ENCODE measurements around the gene RPIA. TPM values are rescaled to one million over a fixed set of nuclear protein-coding genes. Genes with fewer than 3 reads are reported as not detected.

RPIA gene
- total RNA-seq, 4 donors from 2014 or later: 4.2 to 10.0 (median 7.6) TPM

- H3K4me3 ChIP-seq (replicated peaks in 1 of 3): no peak overlapping the region
- 91 to 92% methylated on average over 8 of the region's 8 CpGs for WGBS, 2 donors
- intact Hi-C loops (cut with DNase I): no loop called here
Measured at GRCh38 chr2:88729061-88729745, 37.7 kb downstream of the RPIA start.

DNA sequence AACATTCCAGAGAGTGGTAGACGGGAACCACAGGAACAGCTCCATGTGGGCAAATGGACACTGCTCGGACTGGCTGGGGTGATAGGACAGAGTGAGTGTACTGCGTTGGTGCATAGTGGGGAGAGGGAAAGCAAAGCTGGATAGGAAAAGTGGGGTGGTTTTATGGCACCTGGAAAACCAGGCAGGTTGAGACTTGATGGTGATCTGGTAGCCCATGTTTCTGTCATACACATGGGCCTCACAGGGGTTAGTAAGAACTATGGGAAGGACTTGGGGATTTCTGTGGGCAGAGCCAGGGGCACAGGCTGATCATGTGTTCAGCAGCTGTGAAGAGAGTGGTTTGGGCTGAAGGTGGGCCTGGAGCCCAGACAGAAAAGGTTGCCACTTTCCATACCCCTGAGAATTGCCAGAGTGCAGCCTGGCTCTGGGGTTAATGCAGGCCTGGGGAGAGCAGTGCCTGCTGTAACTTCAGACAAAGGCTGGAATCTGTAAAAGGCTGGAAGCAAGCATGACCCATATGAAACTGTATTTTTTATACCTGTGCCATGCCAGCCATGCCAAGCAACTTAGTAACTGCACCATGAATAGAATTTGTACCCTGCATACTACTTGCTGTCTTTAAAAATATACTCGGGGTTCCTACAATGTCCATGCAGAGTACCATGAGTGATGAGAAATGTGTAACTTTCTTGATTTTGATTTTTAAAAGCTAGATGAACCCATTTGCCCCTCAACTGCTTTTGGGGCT, 41.9 kb downstream of the RPIA start:
- no peaks in the 10 kb centered on the region for H3K9me3 ChIP-seq
- H3K27ac ChIP-seq: no peak overlapping the region
- no peak for DNase-seq
- no peaks in the 10 kb centered on the region for H3K27me3 ChIP-seq
- no peak overlapping the region for H3K4me3 ChIP-seq (replicated peaks in 1 of 3)
- peaks cover 5 to 15% of the 10 kb centered on the region in 2 donors for H3K4me1 ChIP-seq
- intact Hi-C loops (cut with DNase I): no loop called here
- peaks cover 3 to 10% of the 10 kb centered on the region in 2 donors for H3K36me3 ChIP-seq
- WGBS, 2 donors: 97% methylated on average over 4 of the region's 4 CpGs
- TF ChIP-seq, protein P1, sequence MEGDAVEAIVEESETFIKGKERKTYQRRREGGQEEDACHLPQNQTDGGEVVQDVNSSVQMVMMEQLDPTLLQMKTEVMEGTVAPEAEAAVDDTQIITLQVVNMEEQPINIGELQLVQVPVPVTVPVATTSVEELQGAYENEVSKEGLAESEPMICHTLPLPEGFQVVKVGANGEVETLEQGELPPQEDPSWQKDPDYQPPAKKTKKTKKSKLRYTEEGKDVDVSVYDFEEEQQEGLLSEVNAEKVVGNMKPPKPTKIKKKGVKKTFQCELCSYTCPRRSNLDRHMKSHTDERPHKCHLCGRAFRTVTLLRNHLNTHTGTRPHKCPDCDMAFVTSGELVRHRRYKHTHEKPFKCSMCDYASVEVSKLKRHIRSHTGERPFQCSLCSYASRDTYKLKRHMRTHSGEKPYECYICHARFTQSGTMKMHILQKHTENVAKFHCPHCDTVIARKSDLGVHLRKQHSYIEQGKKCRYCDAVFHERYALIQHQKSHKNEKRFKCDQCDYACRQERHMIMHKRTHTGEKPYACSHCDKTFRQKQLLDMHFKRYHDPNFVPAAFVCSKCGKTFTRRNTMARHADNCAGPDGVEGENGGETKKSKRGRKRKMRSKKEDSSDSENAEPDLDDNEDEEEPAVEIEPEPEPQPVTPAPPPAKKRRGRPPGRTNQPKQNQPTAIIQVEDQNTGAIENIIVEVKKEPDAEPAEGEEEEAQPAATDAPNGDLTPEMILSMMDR (IDR thresholded peaks at IDR 0.05): no peak
- TF ChIP-seq POLR2A (IDR thresholded peaks at IDR 0.05): no peak

More at GRCh38 chr2:88729061-88729745, 37.7 kb downstream of the RPIA start:
- TF ChIP-seq POLR2A (IDR thresholded peaks at IDR 0.05): no peak
- TF ChIP-seq, protein P1 (IDR thresholded peaks at IDR 0.05): no peak
- Histone ChIP-seq H3K4me1 (peaks cover 0 to 1% of the 10 kb centered on the region in 2 donors), H3K36me3 (no peaks in the 10 kb centered on the region), H3K27ac (no peak overlapping the region), H3K27me3 (no peaks in the 10 kb centered on the region), H3K9me3 (no peaks in the 10 kb centered on the region)
- no peak for DNase-seq

DNA sequence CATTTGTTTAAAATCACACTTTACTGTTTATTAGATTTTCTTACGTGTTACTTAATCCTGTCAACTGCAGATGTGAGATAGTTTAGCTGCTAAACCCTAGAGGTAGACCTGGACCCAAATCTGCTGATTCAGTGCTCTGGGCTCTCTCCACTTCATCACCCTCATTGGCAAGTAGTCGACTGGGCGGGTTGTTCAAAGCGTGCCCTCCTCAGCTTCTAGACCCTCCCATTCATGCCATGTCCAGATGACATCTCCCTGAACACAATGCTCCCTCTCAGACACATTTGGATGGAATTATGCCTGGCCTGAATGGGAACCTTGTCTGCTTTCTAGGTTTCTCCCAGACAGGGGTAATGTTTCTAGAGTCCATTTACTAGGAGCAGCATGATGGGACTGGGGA, 43.7 kb downstream of the RPIA start:
- Histone ChIP-seq H3K9me3 (no peaks in the 10 kb centered on the region), H3K27ac (peak overlapping the region in 1 of 3 donors; percentile 0), H3K36me3 (peaks cover 4 to 10% of the 10 kb centered on the region in 2 donors), H3K4me3 (replicated peaks in 1 of 3) (no peak overlapping the region), H3K27me3 (no peaks in the 10 kb centered on the region), H3K4me1 (peaks cover 5 to 15% of the 10 kb centered on the region in 2 donors)
- 69 to 71% methylated on average over 4 of the region's 4 CpGs for WGBS, 2 donors
- DNase-seq: peak; percentile 23 to 44
- intact Hi-C loops (cut with DNase I): no loop called here
- no peak for TF ChIP-seq POLR2A (IDR thresholded peaks at IDR 0.05)
- TF ChIP-seq, protein P1 (IDR thresholded peaks at IDR 0.05): no peak

GRCh38 chr2:88735853-88736252, 44.4 kb downstream of the RPIA start:
- DNase-seq: no peak
- TF ChIP-seq POLR2A (IDR thresholded peaks at IDR 0.05): no peak
- TF ChIP-seq, protein P1 (IDR thresholded peaks at IDR 0.05): no peak
- 86 to 92% methylated on average over 6 of the region's 6 CpGs for WGBS, 2 donors
- Histone ChIP-seq H3K4me3 (replicated peaks in 1 of 3) (no peak overlapping the region), H3K27ac (peak overlapping the region in 1 of 3 donors; percentile 0), H3K36me3 (peaks cover 4 to 10% of the 10 kb centered on the region in 2 donors), H3K4me1 (peaks cover 5 to 15% of the 10 kb centered on the region in 2 donors), H3K9me3 (no peaks in the 10 kb centered on the region), H3K27me3 (no peaks in the 10 kb centered on the region)
- intact Hi-C loops (cut with DNase I): no loop called here

DNA sequence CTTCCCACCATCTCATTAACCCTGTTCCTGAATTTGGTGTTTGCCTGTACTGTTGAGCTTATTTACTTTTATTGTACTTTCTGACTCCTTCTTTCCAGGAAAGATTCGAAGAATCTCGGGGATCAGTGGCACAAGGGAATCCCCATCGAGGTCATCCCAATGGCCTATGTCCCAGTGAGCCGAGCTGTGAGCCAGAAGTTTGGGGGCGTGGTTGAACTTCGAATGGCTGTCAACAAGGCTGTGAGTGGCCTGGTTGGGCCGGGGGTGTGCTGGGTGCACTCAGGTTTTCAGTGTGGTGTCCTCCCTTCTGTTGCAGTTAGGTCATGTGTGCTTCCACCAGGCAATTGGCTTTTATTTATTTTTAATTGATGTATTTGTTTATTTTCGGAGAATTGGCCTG, 45.0 kb downstream of the RPIA start:
- no peak overlapping the region for H3K27ac ChIP-seq
- H3K36me3 ChIP-seq: peaks cover 4 to 10% of the 10 kb centered on the region in 2 donors
- TF ChIP-seq, protein P1 (IDR thresholded peaks at IDR 0.05): no peak
- TF ChIP-seq POLR2A (IDR thresholded peaks at IDR 0.05): no peak
- H3K4me1 ChIP-seq: peaks cover 5 to 15% of the 10 kb centered on the region in 2 donors
- H3K4me3 ChIP-seq (replicated peaks in 1 of 3): no peak overlapping the region
- WGBS, 2 donors: 76 to 89% methylated on average over 8 of the region's 8 CpGs
- no peaks in the 10 kb centered on the region for H3K9me3 ChIP-seq
- DNase-seq: no peak
- intact Hi-C loops (cut with DNase I): no loop called here
- H3K27me3 ChIP-seq: no peaks in the 10 kb centered on the region
